ENCODE results near the gene MICU1.
A peak's percentile ranks its signal among the peaks of the same experiment; 100 is the strongest.
"Not testable (repeated sequence)": the region's sequence is repeated elsewhere in the genome, so short reads cannot be mapped to it uniquely, and the experiment has no call there.

Gene MICU1

GRCh38 chr10:72346117-72346516 lies 279.8 kb downstream of the MICU1 start:
- DNase-seq (ENCODE audit: low spot score), result not testable (repeated sequence)

- no peak for DNase-seq (ENCODE audit: low spot score)
Measured at GRCh38 chr10:72344932-72345331, 280.9 kb downstream of the MICU1 start.

- no peak for DNase-seq (ENCODE audit: low spot score)
Measured at GRCh38 chr10:72342911-72343310, 283.0 kb downstream of the MICU1 start.

- DNase-seq (ENCODE audit: low spot score), result no peak
Measured at GRCh38 chr10:72340510-72341261, 285.2 kb downstream of the MICU1 start.

GRCh38 chr10:72338180-72338579 lies 287.7 kb downstream of the MICU1 start:
- no peak for DNase-seq (ENCODE audit: low spot score)

- DNase-seq (ENCODE audit: low spot score), result no peak
Measured at GRCh38 chr10:72337722-72338121, 288.2 kb downstream of the MICU1 start.

GRCh38 chr10:72337039-72337629 lies 288.7 kb downstream of the MICU1 start:
- peak; percentile 79 for DNase-seq (ENCODE audit: low spot score)

- no peak for DNase-seq (ENCODE audit: low spot score)
Measured at GRCh38 chr10:72336259-72337038, 289.4 kb downstream of the MICU1 start.

- no peak for DNase-seq (ENCODE audit: low spot score)
Measured at GRCh38 chr10:72335394-72336258, 290.3 kb downstream of the MICU1 start.

- peak; percentile 72 for DNase-seq (ENCODE audit: low spot score)
Measured at GRCh38 chr10:72334825-72335393, 291.0 kb downstream of the MICU1 start.

GRCh38 chr10:72334196-72334824 lies 291.6 kb downstream of the MICU1 start:
- no peak for DNase-seq (ENCODE audit: low spot score)

- DNase-seq (ENCODE audit: low spot score), result no peak
Measured at GRCh38 chr10:72333112-72334015, 292.5 kb downstream of the MICU1 start.

GRCh38 chr10:72332423-72333111 lies 293.3 kb downstream of the MICU1 start:
- DNase-seq (ENCODE audit: low spot score), result no peak

GRCh38 chr10:72331575-72332422 lies 294.1 kb downstream of the MICU1 start:
- peak; percentile 93 for DNase-seq (ENCODE audit: low spot score)

GRCh38 chr10:72330069-72330426 lies 295.8 kb downstream of the MICU1 start:
- no peak for DNase-seq (ENCODE audit: low spot score)

GRCh38 chr10:72329290-72330068 lies 296.4 kb downstream of the MICU1 start:
- DNase-seq (ENCODE audit: low spot score), result no peak

- no peak for DNase-seq (ENCODE audit: low spot score)
Measured at GRCh38 chr10:72328829-72329204, 297.1 kb downstream of the MICU1 start.
